ENCODE measurements around the gene DNAJC1.

Gene DNAJC1

GRCh38 chr10:21954690-21955089 lies 48.8 kb downstream of the DNAJC1 start:
- Histone ChIP-seq H3K9ac (ENCODE audit: low read depth, low read length) (no peak overlapping the region), H3K9me3 (ENCODE audit: control insufficient read depth, insufficient read depth, low read length) (no peaks in the 10 kb centered on the region), H3K36me3 (ENCODE audit: control insufficient read depth, insufficient read depth, low read length) (no peaks in the 10 kb centered on the region), H3K4me3 (ENCODE audit: low read depth, low read length) (no peak overlapping the region), H3K27ac (ENCODE audit: low read depth, low read length) (no peak overlapping the region), H3K27me3 (ENCODE audit: control insufficient read depth, insufficient read depth, low read length) (no peaks in the 10 kb centered on the region), H3K4me1 (ENCODE audit: control insufficient read depth, insufficient read depth, low read length) (peaks cover 8% of the 10 kb centered on the region; the same call in 1 of the 2 replicates)

GRCh38 chr10:21954132-21954531 lies 49.4 kb downstream of the DNAJC1 start:
- Histone ChIP-seq H3K4me3 (ENCODE audit: low read depth, low read length) (no peak overlapping the region), H3K27ac (ENCODE audit: low read depth, low read length) (no peak overlapping the region), H3K9ac (ENCODE audit: low read depth, low read length) (no peak overlapping the region), H3K4me1 (ENCODE audit: control insufficient read depth, insufficient read depth, low read length) (peaks cover 8% of the 10 kb centered on the region; the same call in 1 of the 2 replicates), H3K9me3 (ENCODE audit: control insufficient read depth, insufficient read depth, low read length) (no peaks in the 10 kb centered on the region), H3K36me3 (ENCODE audit: control insufficient read depth, insufficient read depth, low read length) (no peaks in the 10 kb centered on the region), H3K27me3 (ENCODE audit: control insufficient read depth, insufficient read depth, low read length) (no peaks in the 10 kb centered on the region)

- Histone ChIP-seq H3K9me3 (ENCODE audit: control insufficient read depth, insufficient read depth, low read length) (no peaks in the 10 kb centered on the region), H3K36me3 (ENCODE audit: control insufficient read depth, insufficient read depth, low read length) (no peaks in the 10 kb centered on the region), H3K27ac (ENCODE audit: low read depth, low read length) (no peak overlapping the region), H3K4me1 (ENCODE audit: control insufficient read depth, insufficient read depth, low read length) (peaks cover 11% of the 10 kb centered on the region; the same call in 1 of the 2 replicates), H3K4me3 (ENCODE audit: low read depth, low read length) (no peak overlapping the region), H3K9ac (ENCODE audit: low read depth, low read length) (no peak overlapping the region), H3K27me3 (ENCODE audit: control insufficient read depth, insufficient read depth, low read length) (no peaks in the 10 kb centered on the region)
These were observed 49.9 kb downstream of the DNAJC1 start for GRCh38 chr10:21953585-21954057.

- no peaks in the 10 kb centered on the region for H3K36me3 ChIP-seq (ENCODE audit: control insufficient read depth, insufficient read depth, low read length)
- H3K27ac ChIP-seq (ENCODE audit: low read depth, low read length) = no peak overlapping the region
- no peak overlapping the region for H3K9ac ChIP-seq (ENCODE audit: low read depth, low read length)
- no peak overlapping the region for H3K4me3 ChIP-seq (ENCODE audit: low read depth, low read length)
- H3K27me3 ChIP-seq (ENCODE audit: control insufficient read depth, insufficient read depth, low read length) = no peaks in the 10 kb centered on the region
- peaks cover 11% of the 10 kb centered on the region; the same call in 1 of the 2 replicates for H3K4me1 ChIP-seq (ENCODE audit: control insufficient read depth, insufficient read depth, low read length)
- H3K9me3 ChIP-seq (ENCODE audit: control insufficient read depth, insufficient read depth, low read length) = no peaks in the 10 kb centered on the region
These were observed 53.0 kb downstream of the DNAJC1 start for GRCh38 chr10:21950566-21950965.

- no peaks in the 10 kb centered on the region for H3K36me3 ChIP-seq (ENCODE audit: control insufficient read depth, insufficient read depth, low read length)
- no peaks in the 10 kb centered on the region for H3K27me3 ChIP-seq (ENCODE audit: control insufficient read depth, insufficient read depth, low read length)
- H3K9ac ChIP-seq (ENCODE audit: low read depth, low read length) = no peak overlapping the region
- no peak overlapping the region for H3K4me3 ChIP-seq (ENCODE audit: low read depth, low read length)
- H3K27ac ChIP-seq (ENCODE audit: low read depth, low read length) = no peak overlapping the region
- no peaks in the 10 kb centered on the region for H3K9me3 ChIP-seq (ENCODE audit: control insufficient read depth, insufficient read depth, low read length)
- H3K4me1 ChIP-seq (ENCODE audit: control insufficient read depth, insufficient read depth, low read length) = peaks cover 5% of the 10 kb centered on the region; the same call in 1 of the 2 replicates
These were observed 56.6 kb downstream of the DNAJC1 start for GRCh38 chr10:21946946-21947345.

GRCh38 chr10:21944727-21945386 lies 58.7 kb downstream of the DNAJC1 start:
- Histone ChIP-seq H3K9ac (ENCODE audit: low read depth, low read length) (no peak overlapping the region), H3K4me1 (ENCODE audit: control insufficient read depth, insufficient read depth, low read length) (0 out of 2 replicates have a peak, but pooled peaks cover 3% of the 10 kb centered on the region), H3K27me3 (ENCODE audit: control insufficient read depth, insufficient read depth, low read length) (no peaks in the 10 kb centered on the region), H3K27ac (ENCODE audit: low read depth, low read length) (no peak overlapping the region), H3K9me3 (ENCODE audit: control insufficient read depth, insufficient read depth, low read length) (no peaks in the 10 kb centered on the region), H3K4me3 (ENCODE audit: low read depth, low read length) (no peak overlapping the region), H3K36me3 (ENCODE audit: control insufficient read depth, insufficient read depth, low read length) (no peaks in the 10 kb centered on the region)

- 0 out of 2 replicates have a peak, but pooled peaks cover 1% of the 10 kb centered on the region for H3K4me1 ChIP-seq (ENCODE audit: control insufficient read depth, insufficient read depth, low read length)
- H3K4me3 ChIP-seq (ENCODE audit: low read depth, low read length) = no peak overlapping the region
- no peak overlapping the region for H3K9ac ChIP-seq (ENCODE audit: low read depth, low read length)
- no peaks in the 10 kb centered on the region for H3K9me3 ChIP-seq (ENCODE audit: control insufficient read depth, insufficient read depth, low read length)
- H3K27me3 ChIP-seq (ENCODE audit: control insufficient read depth, insufficient read depth, low read length) = no peaks in the 10 kb centered on the region
- H3K36me3 ChIP-seq (ENCODE audit: control insufficient read depth, insufficient read depth, low read length) = no peaks in the 10 kb centered on the region
- H3K27ac ChIP-seq (ENCODE audit: low read depth, low read length) = no peak overlapping the region
These were observed 59.8 kb downstream of the DNAJC1 start for GRCh38 chr10:21943633-21944265.

- Histone ChIP-seq H3K27ac (ENCODE audit: low read depth, low read length) (no peak overlapping the region), H3K27me3 (ENCODE audit: control insufficient read depth, insufficient read depth, low read length) (no peaks in the 10 kb centered on the region), H3K9me3 (ENCODE audit: control insufficient read depth, insufficient read depth, low read length) (0 out of 2 replicates have a peak, but pooled peaks cover 3% of the 10 kb centered on the region), H3K36me3 (ENCODE audit: control insufficient read depth, insufficient read depth, low read length) (no peaks in the 10 kb centered on the region), H3K4me1 (ENCODE audit: control insufficient read depth, insufficient read depth, low read length) (no peaks in the 10 kb centered on the region), H3K9ac (ENCODE audit: low read depth, low read length) (no peak overlapping the region), H3K4me3 (ENCODE audit: low read depth, low read length) (no peak overlapping the region)
These were observed 68.0 kb downstream of the DNAJC1 start for GRCh38 chr10:21935439-21936023.

GRCh38 chr10:21934307-21934706 lies 69.2 kb downstream of the DNAJC1 start:
- no peak overlapping the region for H3K27ac ChIP-seq (ENCODE audit: low read depth, low read length)
- no peaks in the 10 kb centered on the region for H3K36me3 ChIP-seq (ENCODE audit: control insufficient read depth, insufficient read depth, low read length)
- H3K4me1 ChIP-seq (ENCODE audit: control insufficient read depth, insufficient read depth, low read length) = peaks cover 3% of the 10 kb centered on the region; the same call in 1 of the 2 replicates
- no peak overlapping the region for H3K4me3 ChIP-seq (ENCODE audit: low read depth, low read length)
- 0 out of 2 replicates have a peak, but pooled peaks cover 3% of the 10 kb centered on the region for H3K9me3 ChIP-seq (ENCODE audit: control insufficient read depth, insufficient read depth, low read length)
- no peak overlapping the region for H3K9ac ChIP-seq (ENCODE audit: low read depth, low read length)
- H3K27me3 ChIP-seq (ENCODE audit: control insufficient read depth, insufficient read depth, low read length) = no peaks in the 10 kb centered on the region

- Histone ChIP-seq H3K4me3 (ENCODE audit: low read depth, low read length) (no peak overlapping the region), H3K9me3 (ENCODE audit: control insufficient read depth, insufficient read depth, low read length) (no peaks in the 10 kb centered on the region), H3K27ac (ENCODE audit: low read depth, low read length) (no peak overlapping the region), H3K27me3 (ENCODE audit: control insufficient read depth, insufficient read depth, low read length) (no peaks in the 10 kb centered on the region), H3K9ac (ENCODE audit: low read depth, low read length) (no peak overlapping the region), H3K36me3 (ENCODE audit: control insufficient read depth, insufficient read depth, low read length) (no peaks in the 10 kb centered on the region), H3K4me1 (ENCODE audit: control insufficient read depth, insufficient read depth, low read length) (peaks cover 11% of the 10 kb centered on the region; the same call in 1 of the 2 replicates)
These were observed 74.5 kb downstream of the DNAJC1 start for GRCh38 chr10:21929070-21929469.

Measured in HUES48 (cell line).